Peyer's patch (tissue), 4 donors: ENCODE results near the gene SH3PXD2B. TPM values are rescaled to one million over a fixed set of nuclear protein-coding genes. Genes with fewer than 3 reads are reported as not detected.
"Not testable (repeated sequence)": the region's sequence is repeated elsewhere in the genome, so short reads cannot be mapped to it uniquely, and the experiment has no call there.

ENCODE experiments used
- DNase-seq, 3 donors: peaks; one replicate each; pipeline ENCODE4 v3.0.0-alpha.2; 2017 to 2019
- H3K27ac ChIP-seq, 4 donors: fragments of 200-600 bp; sonication (generic); one replicate each; pipeline ENCODE4 v1.5.1; 2016 to 2019
- H3K27me3 ChIP-seq, 2 donors: fragments of 200-600 bp; sonication (generic); one replicate each; pipeline ENCODE4 v1.5.1; 2019
- H3K36me3 ChIP-seq, 3 donors: fragments of 200-600 bp; sonication (generic); one replicate each; pipeline ENCODE4 v1.5.1; 2016 to 2019
- H3K4me1 ChIP-seq, 4 donors: fragments of 200-600 bp; sonication (generic); one replicate each; pipeline ENCODE4 v1.5.1; 2016 to 2019
- H3K4me3 ChIP-seq, 4 donors: fragments of 200-600 bp; sonication (generic); 1 replicate in 3 of 4; 2 replicates in 1 of 4; pipeline ENCODE4 v1.5.1; 2016 to 2019; ENCODE audit warnings: mild to moderate bottlenecking in 1 of 4
- H3K9me3 ChIP-seq, 4 donors: fragments of 200-600 bp; sonication (generic); one replicate each; pipeline ENCODE4 v1.5.1; 2016 to 2019; ENCODE audit warnings: mild to moderate bottlenecking in 1 of 4
- POLR2A ChIP-seq, 2 donors: fragments of 450-650 bp; IDR thresholded peaks; one replicate each; pipeline ENCODE4 v1.5.1; 2017; ENCODE audit warnings: antibody characterized with exemption in 2 of 2, mild to moderate bottlenecking in 2 of 2, moderate library complexity in 2 of 2
- total RNA-seq, 4 donors: library from RNA; depleted of rRNA; stranded (reverse); fragments of >200 nt; gene quantifications; one replicate each; pipeline ENCODE4 v1.1.0, GENCODE V29; 2016
- TF ChIP-seq, protein P1 (sequence below), 6 experiments: fragments of 450-650 bp in 4 of 6; fragments of 200-600 bp in 2 of 6; sonication (generic) in 1 of 6; IDR thresholded peaks; one replicate each; pipeline ENCODE4 v1.5.1; 2017 to 2019; ENCODE audit warnings: antibody characterized with exemption in 6 of 6, mild to moderate bottlenecking in 3 of 6, moderate library complexity in 1 of 6

The SH3PXD2B gene
- total RNA-seq, 4 donors from 2014 or later: 5.8 to 26.4 (median 11.7) TPM

- no peaks in the 10 kb centered on the region for H3K36me3 ChIP-seq
- peaks cover 0 to 3% (median 0%) of the 10 kb centered on the region in 4 donors for H3K9me3 ChIP-seq
- no peak overlapping the region for H3K27ac ChIP-seq
- H3K4me3 ChIP-seq: no peak overlapping the region
- no peaks in the 10 kb centered on the region for H3K27me3 ChIP-seq
- no peak for DNase-seq
- no peak for TF ChIP-seq POLR2A (IDR thresholded peaks at IDR 0.05)
- TF ChIP-seq, protein P1, sequence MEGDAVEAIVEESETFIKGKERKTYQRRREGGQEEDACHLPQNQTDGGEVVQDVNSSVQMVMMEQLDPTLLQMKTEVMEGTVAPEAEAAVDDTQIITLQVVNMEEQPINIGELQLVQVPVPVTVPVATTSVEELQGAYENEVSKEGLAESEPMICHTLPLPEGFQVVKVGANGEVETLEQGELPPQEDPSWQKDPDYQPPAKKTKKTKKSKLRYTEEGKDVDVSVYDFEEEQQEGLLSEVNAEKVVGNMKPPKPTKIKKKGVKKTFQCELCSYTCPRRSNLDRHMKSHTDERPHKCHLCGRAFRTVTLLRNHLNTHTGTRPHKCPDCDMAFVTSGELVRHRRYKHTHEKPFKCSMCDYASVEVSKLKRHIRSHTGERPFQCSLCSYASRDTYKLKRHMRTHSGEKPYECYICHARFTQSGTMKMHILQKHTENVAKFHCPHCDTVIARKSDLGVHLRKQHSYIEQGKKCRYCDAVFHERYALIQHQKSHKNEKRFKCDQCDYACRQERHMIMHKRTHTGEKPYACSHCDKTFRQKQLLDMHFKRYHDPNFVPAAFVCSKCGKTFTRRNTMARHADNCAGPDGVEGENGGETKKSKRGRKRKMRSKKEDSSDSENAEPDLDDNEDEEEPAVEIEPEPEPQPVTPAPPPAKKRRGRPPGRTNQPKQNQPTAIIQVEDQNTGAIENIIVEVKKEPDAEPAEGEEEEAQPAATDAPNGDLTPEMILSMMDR (IDR thresholded peaks at IDR 0.05): no peak
- no peaks in the 10 kb centered on the region for H3K4me1 ChIP-seq
Observed at GRCh38 chr5:172373680-172374079, 80.6 kb downstream of the SH3PXD2B start.

DNA sequence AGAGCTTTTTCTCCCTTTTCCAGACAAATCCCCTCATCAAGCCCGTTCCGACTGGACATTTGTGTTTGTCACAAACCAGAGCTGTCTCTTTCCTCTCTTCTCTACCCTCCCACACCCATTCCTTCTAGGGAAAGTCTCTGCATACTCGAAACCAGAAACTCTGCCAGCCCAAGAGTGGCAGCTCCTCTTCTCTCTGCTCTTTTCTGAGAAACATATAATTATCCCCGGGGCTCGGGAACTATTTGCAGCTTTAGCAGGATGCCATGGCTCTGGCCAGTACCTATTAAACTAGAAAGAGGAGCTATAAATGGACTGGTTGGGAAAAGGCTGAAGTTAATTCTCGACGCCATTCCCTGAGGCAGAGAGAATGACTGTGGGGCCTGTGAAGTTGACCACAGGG lies 82.6 kb downstream of the SH3PXD2B start:
- Histone ChIP-seq H3K9me3 (peaks cover 0 to 3% (median 0%) of the 10 kb centered on the region in 4 donors), H3K36me3 (no peaks in the 10 kb centered on the region), H3K27me3 (no peaks in the 10 kb centered on the region), H3K27ac (no peak overlapping the region), H3K4me3 (no peak overlapping the region), H3K4me1 (no peaks in the 10 kb centered on the region)
- no peak for DNase-seq
- no peak for TF ChIP-seq POLR2A (IDR thresholded peaks at IDR 0.05)
- TF ChIP-seq, protein P1 (IDR thresholded peaks at IDR 0.05): no peak

- H3K27me3 ChIP-seq: no peaks in the 10 kb centered on the region
- no peaks in the 10 kb centered on the region for H3K36me3 ChIP-seq
- no peak for TF ChIP-seq POLR2A (IDR thresholded peaks at IDR 0.05)
- TF ChIP-seq, protein P1 (IDR thresholded peaks at IDR 0.05): peak in 5 of 6 experiments; percentile 31 to 66 (median 46)
- H3K4me3 ChIP-seq: no peak overlapping the region
- H3K27ac ChIP-seq: no peak overlapping the region
- H3K9me3 ChIP-seq: peaks cover 0 to 3% (median 0%) of the 10 kb centered on the region in 4 donors
- DNase-seq: peak in 2 of 3 donors; percentile 20 to 54
- no peaks in the 10 kb centered on the region for H3K4me1 ChIP-seq
Observed at GRCh38 chr5:172370648-172371545, 83.4 kb downstream of the SH3PXD2B start.

DNA sequence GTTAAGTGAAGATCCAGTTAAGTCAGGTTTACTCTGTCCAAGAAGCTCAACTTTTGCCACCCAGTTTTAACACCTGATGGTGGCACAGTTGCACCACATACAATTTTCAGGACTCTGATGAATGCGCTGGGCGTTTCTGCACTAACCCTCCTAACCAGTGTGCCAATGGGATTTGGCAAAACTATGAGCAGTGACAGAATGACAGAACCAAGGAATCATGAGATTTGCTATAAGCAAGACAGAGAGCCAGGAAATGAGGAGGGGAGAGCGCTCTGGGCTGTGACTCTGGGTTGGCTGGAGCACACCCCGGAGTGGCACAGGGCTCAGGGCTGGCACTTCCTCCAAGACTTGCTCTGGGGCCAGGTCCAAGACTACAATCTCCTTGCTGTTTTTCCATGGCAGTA lies 84.1 kb downstream of the SH3PXD2B start:
- Histone ChIP-seq H3K27ac (no peak overlapping the region), H3K4me1 (no peaks in the 10 kb centered on the region), H3K9me3 (peaks cover 0 to 3% (median 0%) of the 10 kb centered on the region in 4 donors), H3K4me3 (no peak overlapping the region), H3K36me3 (no peaks in the 10 kb centered on the region), H3K27me3 (no peaks in the 10 kb centered on the region)
- DNase-seq: no peak
- TF ChIP-seq, protein P1 (IDR thresholded peaks at IDR 0.05): no peak
- TF ChIP-seq POLR2A (IDR thresholded peaks at IDR 0.05): no peak

DNA sequence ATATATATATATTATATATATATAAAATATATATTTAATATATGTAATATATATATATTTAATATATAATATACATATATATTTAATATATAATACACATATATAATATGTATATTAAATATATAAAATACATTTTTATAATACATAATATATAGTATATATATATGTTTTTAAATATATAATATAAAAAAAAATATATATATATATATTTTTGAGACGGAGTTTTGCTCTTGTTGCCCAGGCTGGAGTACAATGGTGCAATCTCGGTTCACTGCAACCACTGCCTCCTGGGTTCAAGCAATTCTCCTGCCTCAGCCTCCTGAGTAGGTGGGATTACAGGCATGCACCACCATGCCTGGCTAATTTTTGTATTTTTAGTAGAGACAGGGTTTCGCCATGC lies 85.6 kb downstream of the SH3PXD2B start:
- not testable (repeated sequence) for H3K4me3 ChIP-seq, H3K9me3 ChIP-seq, DNase-seq, H3K4me1 ChIP-seq, H3K27me3 ChIP-seq, H3K27ac ChIP-seq, H3K36me3 ChIP-seq

DNA sequence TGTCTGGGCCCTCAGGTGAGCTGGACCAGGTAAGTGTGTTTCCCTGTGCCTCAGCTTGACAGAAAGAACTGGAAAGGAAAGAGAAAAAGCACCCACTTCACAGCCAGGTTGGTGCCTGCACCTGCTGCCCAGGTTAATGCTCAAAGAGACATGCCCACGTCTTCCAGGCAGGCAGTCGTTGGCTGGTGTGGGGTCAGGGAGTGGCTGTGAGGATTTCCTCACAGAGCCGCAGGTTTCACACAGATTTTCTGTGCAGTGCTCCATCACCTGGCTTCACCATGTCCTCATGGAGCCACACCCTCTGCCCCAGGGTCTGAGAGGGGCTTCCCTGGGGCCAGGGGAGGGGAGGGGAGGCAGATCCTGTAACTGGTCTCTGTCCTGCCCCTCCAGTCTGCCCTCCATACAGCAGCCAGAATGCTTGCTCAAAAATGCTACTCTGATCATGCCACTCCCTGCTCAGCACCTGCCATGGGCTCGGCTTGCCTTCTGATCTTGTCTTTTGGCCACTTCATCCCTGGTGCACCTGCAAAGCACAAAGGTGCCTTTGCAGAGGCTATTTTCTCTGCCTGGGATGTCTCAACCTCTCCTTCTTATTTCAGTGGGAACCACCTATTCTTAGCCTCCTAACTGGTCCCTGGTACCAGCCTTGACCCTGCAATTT lies 88.2 kb downstream of the SH3PXD2B start:
- Histone ChIP-seq H3K4me3 (no peak overlapping the region), H3K36me3 (no peaks in the 10 kb centered on the region), H3K27me3 (no peaks in the 10 kb centered on the region), H3K27ac (no peak overlapping the region), H3K4me1 (no peaks in the 10 kb centered on the region), H3K9me3 (peaks cover 0 to 3% (median 0%) of the 10 kb centered on the region in 4 donors)
- TF ChIP-seq POLR2A (IDR thresholded peaks at IDR 0.05): no peak
- TF ChIP-seq, protein P1 (IDR thresholded peaks at IDR 0.05): no peak
- no peak for DNase-seq
